ENCODE measurements around the gene COX6B2.

The COX6B2 gene

GRCh38 chr19:55365964-55366363 is 11.4 kb upstream of the COX6B2 start:
- no peak for TF ChIP-seq CTCF (IDR thresholded peaks at IDR 0.05; ENCODE audit: low read length, missing control alignments)
- no peak overlapping the region for H3K4me3 ChIP-seq (replicated peaks; ENCODE audit: low read depth, low read length)
- DNase-seq (ENCODE audit: low read depth) = no peak

GRCh38 chr19:55365245-55365644 is 10.7 kb upstream of the COX6B2 start:
- no peak for DNase-seq (ENCODE audit: low read depth)
- H3K4me3 ChIP-seq (replicated peaks; ENCODE audit: low read depth, low read length) = no peak overlapping the region
- TF ChIP-seq CTCF (IDR thresholded peaks at IDR 0.05; ENCODE audit: low read length, missing control alignments) = no peak

GRCh38 chr19:55362990-55363716 is 8.6 kb upstream of the COX6B2 start, which contains the start of gene GARIN5B:
TSS of gene GARIN5B (minus strand) at chr19:55363260. CDS start at chr19:55363066, 194 bp downstream.
- no peak within 1 kb of the TSS for H3K4me3 ChIP-seq (replicated peaks; ENCODE audit: low read depth, low read length)
- TF ChIP-seq CTCF (IDR thresholded peaks at IDR 0.05; ENCODE audit: low read length, missing control alignments) = no peak
- no peak for DNase-seq (ENCODE audit: low read depth)

GRCh38 chr19:55362174-55362989 is 7.9 kb upstream of the COX6B2 start:
- no peak overlapping the region for H3K4me3 ChIP-seq (replicated peaks; ENCODE audit: low read depth, low read length)
- no peak for DNase-seq (ENCODE audit: low read depth)
- TF ChIP-seq CTCF (IDR thresholded peaks at IDR 0.05; ENCODE audit: low read length, missing control alignments) = no peak

- TF ChIP-seq CTCF (IDR thresholded peaks at IDR 0.05; ENCODE audit: low read length, missing control alignments) = no peak
- H3K4me3 ChIP-seq (replicated peaks; ENCODE audit: low read depth, low read length) = no peak overlapping the region
- DNase-seq (ENCODE audit: low read depth) = no peak
These were observed 6.4 kb upstream of the COX6B2 start for GRCh38 chr19:55360902-55361301.

GRCh38 chr19:55358943-55359908 is 4.7 kb upstream of the COX6B2 start:
- DNase-seq (ENCODE audit: low read depth) = no peak
- TF ChIP-seq CTCF (IDR thresholded peaks at IDR 0.05; ENCODE audit: low read length, missing control alignments) = no peak
- H3K4me3 ChIP-seq (replicated peaks; ENCODE audit: low read depth, low read length) = no peak overlapping the region

Data from fibroblast of pulmonary artery (primary cell).